Measurements from ENCODE around the gene HOXA3. TPM values are rescaled to one million over a fixed set of nuclear protein-coding genes. Genes with fewer than 3 reads are reported as not detected.

The HOXA3 gene
- total RNA-seq, 1 donor from 2014 or later, result 0.72 TPM

- DNase-seq, result peak; percentile 12
- intact Hi-C loops (cut with micrococcal nuclease), result loop anchor here (10.0 kb wide), 1 partner anchor 795 kb away; no protein-coding TSS in a partner anchor
Measured at GRCh38 chr7:27169658-27170425, 17.5 kb upstream of the HOXA3 start.

GRCh38 chr7:27168265-27168947, 16.0 kb upstream of the HOXA3 start:
- no peak for ATAC-seq
- peak; percentile 12 for DNase-seq
- intact Hi-C loops (cut with micrococcal nuclease), result loop anchor here (10.0 kb wide), 1 partner anchor 794 kb away; no protein-coding TSS in a partner anchor

More at GRCh38 chr7:27169658-27170425, 17.5 kb upstream of the HOXA3 start:
- no peak for ATAC-seq

- ATAC-seq (no peak), DNase-seq (no peak)
- intact Hi-C loops (cut with micrococcal nuclease), result loop anchor here (10.0 kb wide), 1 partner anchor 793 kb away; no protein-coding TSS in a partner anchor
Measured at GRCh38 chr7:27167916-27168264, 15.5 kb upstream of the HOXA3 start.

GRCh38 chr7:27166531-27167505, 14.4 kb upstream of the HOXA3 start:
- DNase-seq, result peak; percentile 25
- ATAC-seq, result no peak
- intact Hi-C loops (cut with micrococcal nuclease), result loop anchor here (10.0 kb wide), 1 partner anchor 792 kb away; no protein-coding TSS in a partner anchor

GRCh38 chr7:27165996-27166530, 13.7 kb upstream of the HOXA3 start:
- intact Hi-C loops (cut with micrococcal nuclease), result loop anchor here (10.0 kb wide), 1 partner anchor 791 kb away; no protein-coding TSS in a partner anchor
- DNase-seq (peak; percentile 20), ATAC-seq (no peak)

GRCh38 chr7:27165089-27165995, 13.0 kb upstream of the HOXA3 start, which contains the start of gene HOXA9:
Gene HOXA9 (minus strand): TSS chr7:27165537. CDS start chr7:27165457, 80 bp downstream.
- ATAC-seq (no peak), DNase-seq (peak; percentile 60)
- intact Hi-C loops (cut with micrococcal nuclease), result loop anchor here (10.0 kb wide), 1 partner anchor 791 kb away; no protein-coding TSS in a partner anchor

- DNase-seq (peak; percentile 30), ATAC-seq (no peak)
- intact Hi-C loops (cut with micrococcal nuclease), result loop anchor here (5.0 to 10.0 kb wide), 2 partner anchors 482 to 790 kb away; no protein-coding TSS in a partner anchor
Measured at GRCh38 chr7:27164367-27165088, 12.1 kb upstream of the HOXA3 start.

GRCh38 chr7:27164045-27164366, 11.6 kb upstream of the HOXA3 start:
- ATAC-seq, result no peak
- DNase-seq, result no peak
- intact Hi-C loops (cut with micrococcal nuclease), result loop anchor here (5.0 to 10.0 kb wide), 2 partner anchors 482 to 789 kb away; no protein-coding TSS in a partner anchor

- peak; percentile 7 for DNase-seq
- intact Hi-C loops (cut with micrococcal nuclease), result loop anchor here (5.0 to 10.0 kb wide), 2 partner anchors 481 to 789 kb away; no protein-coding TSS in a partner anchor
- ATAC-seq, result no peak
Measured at GRCh38 chr7:27163288-27164044, 11.1 kb upstream of the HOXA3 start.

- no peak for DNase-seq
- ATAC-seq, result no peak
- intact Hi-C loops (cut with micrococcal nuclease), result loop anchor here (5.0 to 10.0 kb wide), 2 partner anchors 480 to 788 kb away; no protein-coding TSS in a partner anchor
Measured at GRCh38 chr7:27162561-27163287, 10.3 kb upstream of the HOXA3 start.

- DNase-seq, result peak; percentile 24
Measured at GRCh38 chr7:27161721-27162560, 9.6 kb upstream of the HOXA3 start.

GRCh38 chr7:27161214-27161720, 8.9 kb upstream of the HOXA3 start:
- intact Hi-C loops (cut with micrococcal nuclease), result loop anchor here (5.0 to 10.0 kb wide), 2 partner anchors 479 to 786 kb away; no protein-coding TSS in a partner anchor
- ATAC-seq (peak; percentile 49), DNase-seq (peak; percentile 50)

More at GRCh38 chr7:27161721-27162560, 9.6 kb upstream of the HOXA3 start:
- no peak for ATAC-seq
- intact Hi-C loops (cut with micrococcal nuclease), result loop anchor here (5.0 to 10.0 kb wide), 2 partner anchors 480 to 787 kb away; no protein-coding TSS in a partner anchor

GRCh38 chr7:27160546-27161213, 8.3 kb upstream of the HOXA3 start:
- ATAC-seq, result peak; percentile 89
- intact Hi-C loops (cut with micrococcal nuclease), result loop anchor here (5.0 to 10.0 kb wide), 2 partner anchors 478 to 786 kb away; no protein-coding TSS in a partner anchor

More at GRCh38 chr7:27160546-27161213, 8.3 kb upstream of the HOXA3 start:
- peak; percentile 89 for DNase-seq
